Adrenal gland (tissue), 12 donors: ENCODE results near the gene RNF123. TPM values are rescaled to one million over a fixed set of nuclear protein-coding genes. Genes with fewer than 3 reads are reported as not detected.

Experiments used
- DNase-seq, 7 donors: peaks; one replicate each; pipeline ENCODE4 v3.0.0-alpha.2; 2019 to 2020
- H3K27ac ChIP-seq, 5 donors: fragments of 200-600 bp; sonication (generic) in 4 of 5; 1 replicate in 3 of 5; 2 replicates in 2 of 5; pipeline versions ENCODE4 v1.5.1 to v1.8.0; 2016 to 2020; ENCODE audit warnings: mild to moderate bottlenecking in 1 of 5
- H3K27me3 ChIP-seq: fragments of 200-600 bp; 2 replicates; pipeline ENCODE4 v1.8.0; 2021
- H3K36me3 ChIP-seq, 2 donors: fragments of 200-600 bp; replicated peaks in 1 of 2; 1 replicate in 1 of 2; 2 replicates in 1 of 2; pipeline versions ENCODE4 v1.5.1 to v1.8.0; 2018 to 2022
- H3K4me1 ChIP-seq, 2 donors: fragments of 200-600 bp; replicated peaks in 1 of 2; 1 replicate in 1 of 2; 2 replicates in 1 of 2; pipeline versions ENCODE4 v1.5.1 to v1.8.0; 2018 to 2021
- H3K4me3 ChIP-seq, 4 donors: fragments of 200-600 bp; sonication (generic) in 3 of 4; one replicate each; pipeline ENCODE4 v1.5.1; 2016 to 2018
- H3K9me3 ChIP-seq, 3 donors: fragments of 200-600 bp; sonication (generic) in 1 of 3; replicated peaks in 1 of 3; 1 replicate in 2 of 3; 2 replicates in 1 of 3; pipeline versions ENCODE4 v1.5.1 to v1.8.0; 2016 to 2021
- POLR2A ChIP-seq, 2 donors: fragments of 450-650 bp; IDR thresholded peaks; one replicate each; pipeline ENCODE4 v1.6.1; 2017; ENCODE audit warnings: antibody characterized with exemption in 2 of 2, mild to moderate bottlenecking in 2 of 2, moderate library complexity in 1 of 2
- WGBS, 4 donors: extraction: QIAGEN DNeasy Blood & Tissue Kit in 2 of 4; methylation state at CpG; one replicate each; pipeline versions ENCODE4 v1.1.5 to v1.1.7; 2013 to 2017; 5-methylcytosine and 5-hydroxymethylcytosine counted together
- intact Hi-C, 2 donors: fragments of 100-400 bp; cut with DNase I; formaldehyde crosslinking; loops; one replicate each; pipeline versions ENCODE4 v1.14.1 to v1.15.0; 2022 to 2023
- polyA plus RNA-seq, 3 donors: library from polyadenylated mRNA; stranded (reverse); fragments of 200-250 nt in 2 of 3; fragments of 350-450 nt in 1 of 3; fragmentation: Illumina TruSeq in 1 of 3; extraction: RNeasy Lipid Tissue Mini Kit (QIAGEN cat#74804) in 1 of 3; gene quantifications; one replicate each; pipeline ENCODE4 v1.2.3, GENCODE V29; 2013 to 2014
- total RNA-seq, 9 donors: library from RNA; depleted of rRNA in 4 of 9; stranded (reverse); fragments of >200 nt in 4 of 9; fragments of 120-200 nt in 1 of 9; fragmentation: NEBNext Ultra II Directional in 1 of 9; extraction: Animal tissue kit (Norgen Biotek cat#: 25700) in 1 of 9; gene quantifications; one replicate each; pipeline versions ENCODE4 v1.1.0 to v1.2.4, GENCODE V29; 2013 to 2023
- TF ChIP-seq, protein P1 (sequence below), 6 experiments: fragments of 450-650 bp in 4 of 6; fragments of 200-600 bp in 2 of 6; sonication (generic) in 1 of 6; IDR thresholded peaks; 1 replicate in 5 of 6; 2 replicates in 1 of 6; pipeline versions ENCODE4 v1.5.1 to v1.8.0; 2016 to 2021; ENCODE audit warnings: antibody characterized with exemption in 6 of 6, mild to moderate bottlenecking in 2 of 6, moderate library complexity in 1 of 6
- donor health status: healthy with polysubstance abuse.
- donor health status: Bipolar disorder and iron deficiency.
- donor health status: DM: yes; HTN: yes; CAD: no.
- donor health status: DM: no; HTN: no; CAD: no.
- donor health status: DM: no; HTN: no; CAD: no.
- donor health status: DM: yes; HTN: yes; CAD: no.

RNF123 gene
- total and polyA plus RNA-seq, 12 donors = 19.5 to 62.3 (median 38.3) TPM

DNA sequence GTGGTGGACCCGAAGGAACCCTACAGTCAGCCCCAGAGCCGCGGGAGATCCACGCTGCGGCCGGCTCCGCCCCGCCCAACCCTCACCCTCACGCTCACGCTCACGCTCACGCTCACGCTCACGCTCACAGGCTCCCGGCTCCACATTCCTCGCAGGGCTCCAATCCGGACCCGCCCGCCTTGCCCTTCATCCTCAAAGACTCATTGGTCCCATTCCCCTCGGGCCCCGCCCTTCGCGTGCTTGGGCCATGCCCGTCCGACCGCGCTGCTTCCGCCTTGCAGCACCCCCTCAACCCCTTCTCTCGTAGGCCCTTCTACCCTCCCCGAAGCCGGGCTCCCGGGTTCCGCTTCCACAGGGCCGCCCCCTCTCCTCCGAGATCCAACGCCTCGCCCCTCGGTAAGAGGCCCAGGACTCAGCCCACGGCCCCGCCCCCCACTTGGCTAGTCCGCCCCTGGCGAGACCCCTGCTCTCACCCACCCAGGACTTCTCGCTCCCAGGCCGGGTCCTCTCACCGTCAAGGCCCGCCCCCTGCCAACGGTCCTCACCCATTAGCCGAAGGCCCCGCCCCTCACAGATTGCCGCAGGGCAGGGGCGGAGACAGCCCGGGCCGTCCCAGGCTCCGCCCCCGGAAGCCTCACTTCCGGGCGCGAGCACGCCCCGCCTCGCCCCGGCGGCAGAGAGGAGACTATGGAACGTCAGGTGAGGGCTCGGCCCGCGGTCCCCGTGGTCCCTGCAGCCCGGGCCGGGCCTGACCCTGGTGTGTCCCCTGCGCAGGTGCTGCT lies 15.5 kb upstream of the RNF123 start, which contains the start of gene APEH:
Gene APEH, plus strand, starts transcription at position 637 of the 782 bp plus-strand sequence. Its CDS starts 51 bp downstream, at position 688.
- TF ChIP-seq, protein P1, sequence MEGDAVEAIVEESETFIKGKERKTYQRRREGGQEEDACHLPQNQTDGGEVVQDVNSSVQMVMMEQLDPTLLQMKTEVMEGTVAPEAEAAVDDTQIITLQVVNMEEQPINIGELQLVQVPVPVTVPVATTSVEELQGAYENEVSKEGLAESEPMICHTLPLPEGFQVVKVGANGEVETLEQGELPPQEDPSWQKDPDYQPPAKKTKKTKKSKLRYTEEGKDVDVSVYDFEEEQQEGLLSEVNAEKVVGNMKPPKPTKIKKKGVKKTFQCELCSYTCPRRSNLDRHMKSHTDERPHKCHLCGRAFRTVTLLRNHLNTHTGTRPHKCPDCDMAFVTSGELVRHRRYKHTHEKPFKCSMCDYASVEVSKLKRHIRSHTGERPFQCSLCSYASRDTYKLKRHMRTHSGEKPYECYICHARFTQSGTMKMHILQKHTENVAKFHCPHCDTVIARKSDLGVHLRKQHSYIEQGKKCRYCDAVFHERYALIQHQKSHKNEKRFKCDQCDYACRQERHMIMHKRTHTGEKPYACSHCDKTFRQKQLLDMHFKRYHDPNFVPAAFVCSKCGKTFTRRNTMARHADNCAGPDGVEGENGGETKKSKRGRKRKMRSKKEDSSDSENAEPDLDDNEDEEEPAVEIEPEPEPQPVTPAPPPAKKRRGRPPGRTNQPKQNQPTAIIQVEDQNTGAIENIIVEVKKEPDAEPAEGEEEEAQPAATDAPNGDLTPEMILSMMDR (IDR thresholded peaks at IDR 0.05) = peak in 1 of 6 experiments; percentile 1
- peak in 1 of 2 donors; percentile 69 for TF ChIP-seq POLR2A (IDR thresholded peaks at IDR 0.05)
- Histone ChIP-seq H3K4me3 (peak within 1 kb of the TSS; percentile 37 to 87 (median 68)), H3K27ac (peak within 1 kb of the TSS; percentile 86 to 98 (median 91)), H3K36me3 (peaks cover 0 to 30% of the 10 kb centered on the region in 2 donors), H3K27me3 (no peaks in the 10 kb centered on the region), H3K9me3 (no peaks in the 10 kb centered on the region), H3K4me1 (peaks cover 10 to 17% of the 10 kb centered on the region in 2 donors)
- DNase-seq = peak; percentile 94 to 99 (median 98)
- 0 to 3% (median 1%) methylated on average over 14 to 71 of the region's 71 CpGs for WGBS, 4 donors
- intact Hi-C loops = no loop called here

DNA sequence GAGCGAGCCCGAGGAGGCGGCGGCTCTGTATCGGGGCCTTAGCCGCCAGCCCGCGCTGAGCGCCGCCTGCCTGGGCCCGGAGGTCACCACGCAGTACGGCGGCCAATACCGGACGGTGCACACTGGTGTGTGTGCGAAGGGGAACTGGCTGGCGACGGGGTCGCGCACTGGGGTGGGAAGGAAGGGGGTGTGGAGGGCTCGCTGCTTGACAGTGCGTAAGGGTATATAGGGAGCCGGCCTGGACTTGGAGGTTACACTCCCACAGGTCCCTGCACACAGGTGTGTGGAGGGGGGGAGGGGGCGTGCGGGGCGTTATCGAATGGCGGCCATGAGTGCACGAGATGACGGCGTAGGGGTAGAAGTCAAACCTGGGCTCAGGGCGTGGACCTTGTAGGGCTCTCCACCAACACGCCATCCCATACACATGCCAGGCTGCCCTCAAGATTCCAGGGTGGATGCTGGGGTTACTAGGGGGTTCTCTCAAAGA lies 14.8 kb upstream of the RNF123 start:
- no peaks in the 10 kb centered on the region for H3K9me3 ChIP-seq
- H3K4me3 ChIP-seq = peak overlapping the region; percentile 37 to 87 (median 68)
- H3K27me3 ChIP-seq = no peaks in the 10 kb centered on the region
- peak overlapping the region; percentile 86 to 98 (median 91) for H3K27ac ChIP-seq
- WGBS, 4 donors = 5 to 33% (median 10%) methylated on average over 10 to 34 of the region's 34 CpGs
- intact Hi-C loops = no loop called here
- peak in 3 of 7 donors; percentile 53 to 68 (median 62) for DNase-seq
- TF ChIP-seq, protein P1 (IDR thresholded peaks at IDR 0.05) = peak in 2 of 6 experiments; percentile 7 to 15
- no peak for TF ChIP-seq POLR2A (IDR thresholded peaks at IDR 0.05)
- peaks cover 0 to 37% of the 10 kb centered on the region in 2 donors for H3K36me3 ChIP-seq
- peaks cover 10 to 17% of the 10 kb centered on the region in 2 donors for H3K4me1 ChIP-seq

DNA sequence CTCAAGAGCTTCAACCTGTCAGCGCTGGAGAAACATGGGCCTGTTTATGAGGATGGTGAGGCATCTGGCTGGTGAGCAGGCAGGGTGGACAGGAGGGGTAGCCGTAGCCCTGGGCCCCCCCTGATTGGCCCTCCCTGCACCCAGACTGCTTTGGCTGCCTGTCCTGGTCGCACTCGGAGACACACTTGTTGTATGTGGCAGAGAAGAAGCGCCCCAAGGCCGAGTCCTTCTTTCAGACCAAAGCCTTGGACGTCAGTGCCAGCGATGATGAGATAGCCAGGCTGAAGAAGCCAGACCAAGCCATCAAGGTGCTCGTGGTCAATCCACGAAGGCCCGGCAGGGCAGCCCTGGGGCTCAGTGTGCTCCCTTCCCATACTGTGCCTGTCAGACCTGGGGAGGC lies 13.4 kb upstream of the RNF123 start:
- TF ChIP-seq POLR2A (IDR thresholded peaks at IDR 0.05) = no peak
- TF ChIP-seq, protein P1 (IDR thresholded peaks at IDR 0.05) = no peak
- intact Hi-C loops = no loop called here
- Histone ChIP-seq H3K27ac (no peak overlapping the region), H3K9me3 (no peaks in the 10 kb centered on the region), H3K36me3 (peaks cover 0 to 50% of the 10 kb centered on the region in 2 donors), H3K27me3 (no peaks in the 10 kb centered on the region), H3K4me1 (peaks cover 10 to 17% of the 10 kb centered on the region in 2 donors), H3K4me3 (no peak overlapping the region)
- DNase-seq = no peak
- WGBS, 4 donors = 74 to 100% (median 83%) methylated on average over 1 to 11 of the region's 11 CpGs

- intact Hi-C loops = no loop called here
Measured at GRCh38 chr3:49680493-49681231, 8.7 kb upstream of the RNF123 start.

More at GRCh38 chr3:49680493-49681231, 8.7 kb upstream of the RNF123 start:
- H3K27me3 ChIP-seq = no peaks in the 10 kb centered on the region
- peak in 1 of 7 donors; percentile 68 for DNase-seq
- H3K4me1 ChIP-seq = no peaks in the 10 kb centered on the region
- no peaks in the 10 kb centered on the region for H3K9me3 ChIP-seq
- no peak overlapping the region for H3K4me3 ChIP-seq
- TF ChIP-seq, protein P1 (IDR thresholded peaks at IDR 0.05) = no peak
- TF ChIP-seq POLR2A (IDR thresholded peaks at IDR 0.05) = no peak
- H3K27ac ChIP-seq = no peak overlapping the region
- WGBS, 4 donors = 81 to 95% (median 89%) methylated on average over 2 to 7 of the region's 7 CpGs
- H3K36me3 ChIP-seq = peaks cover 0 to 81% of the 10 kb centered on the region in 2 donors
